Activated naive CD8-positive, alpha-beta T cell (primary cell): Measurements from ENCODE around the gene RRP1B.

Source experiments
- H3K27ac Mint-ChIP-seq: one replicate; pipeline ENCODE4 v1.8.0; 2021; ENCODE audit warnings: mixed read lengths
- H3K27me3 Mint-ChIP-seq: one replicate; pipeline ENCODE4 v1.8.0; 2021; ENCODE audit warnings: mixed read lengths
- H3K36me3 Mint-ChIP-seq: one replicate; pipeline ENCODE4 v1.8.0; 2021; ENCODE audit warnings: mixed read lengths
- H3K4me1 Mint-ChIP-seq: one replicate; pipeline ENCODE4 v1.8.0; 2021; ENCODE audit warnings: low read depth, mixed read lengths
- H3K4me3 Mint-ChIP-seq: one replicate; pipeline ENCODE4 v1.8.0; 2021; ENCODE audit warnings: mild to moderate bottlenecking, mixed read lengths
- H3K9me3 Mint-ChIP-seq: one replicate; pipeline ENCODE4 v1.8.0; 2021; ENCODE audit warnings: low read depth, mixed read lengths

RRP1B gene

GRCh38 chr21:43744725-43745124, 85.4 kb downstream of the RRP1B start:
- Mint-ChIP-seq H3K36me3 (peaks cover 6% of the 10 kb centered on the region), H3K4me3 (no peak overlapping the region), H3K4me1 (peaks cover 5% of the 10 kb centered on the region), H3K27me3 (no peaks in the 10 kb centered on the region), H3K9me3 (no peaks in the 10 kb centered on the region), H3K27ac (no peak overlapping the region)
